Measurements from ENCODE around the gene RPL39.
"Not testable (repeated sequence)": the region's sequence is repeated elsewhere in the genome, so short reads cannot be mapped to it uniquely, and the experiment has no call there.

Gene RPL39

GRCh38 chrX:119791437-119792231 lies at the start of gene RPL39:
RPL39 (minus strand) TSS chrX:119791630; CDS start chrX:119791576, 54 bp downstream.
- peak; percentile 82 for DNase-seq

- no peak for DNase-seq
These were observed 42.5 kb upstream of the RPL39 start for GRCh38 chrX:119833905-119834304.

- no peak for DNase-seq
These were observed 37.0 kb upstream of the RPL39 start for GRCh38 chrX:119828446-119828845.

- DNase-seq = no peak
These were observed 35.0 kb upstream of the RPL39 start for GRCh38 chrX:119826399-119826959.

GRCh38 chrX:119824221-119824620 lies 32.8 kb upstream of the RPL39 start:
- not testable (repeated sequence) for DNase-seq

- DNase-seq = not testable (repeated sequence)
These were observed 30.3 kb upstream of the RPL39 start for GRCh38 chrX:119821703-119822102.

- DNase-seq = no peak
These were observed 25.8 kb upstream of the RPL39 start for GRCh38 chrX:119817130-119817690.

GRCh38 chrX:119816300-119816699 lies 24.9 kb upstream of the RPL39 start:
- DNase-seq = no peak

- no peak for DNase-seq
These were observed 17.8 kb upstream of the RPL39 start for GRCh38 chrX:119809185-119809666.

GRCh38 chrX:119808461-119808860 lies 17.0 kb upstream of the RPL39 start:
- not testable (repeated sequence) for DNase-seq

GRCh38 chrX:119802546-119802945 lies 11.1 kb upstream of the RPL39 start:
- no peak for DNase-seq

GRCh38 chrX:119801253-119802221 lies 10.1 kb upstream of the RPL39 start:
- no peak for DNase-seq

GRCh38 chrX:119790977-119791436 lies 423 bp downstream of the RPL39 start:
- DNase-seq = peak; percentile 50

GRCh38 chrX:119784747-119785446 lies 6.5 kb downstream of the RPL39 start:
- peak; percentile 64 for DNase-seq

GRCh38 chrX:119783026-119783425 lies 8.4 kb downstream of the RPL39 start:
- no peak for DNase-seq

GRCh38 chrX:119778829-119779228 lies 12.6 kb downstream of the RPL39 start:
- DNase-seq = no peak

- DNase-seq = no peak
These were observed 15.8 kb downstream of the RPL39 start for GRCh38 chrX:119775517-119776238.

GRCh38 chrX:119769388-119769787 lies 22.0 kb downstream of the RPL39 start:
- not testable (repeated sequence) for DNase-seq

- DNase-seq = not testable (repeated sequence)
These were observed 23.0 kb downstream of the RPL39 start for GRCh38 chrX:119768436-119768835.

- DNase-seq = no peak
These were observed 27.5 kb downstream of the RPL39 start for GRCh38 chrX:119763836-119764387.

GRCh38 chrX:119763181-119763580 lies 28.2 kb downstream of the RPL39 start:
- DNase-seq = no peak

Measured in stimulated activated CD8-positive, alpha-beta memory T cell treated with anti-CD3 and anti-CD28 coated beads, Interleukin-4, amount 100 ng/mL, for 48 hours (primary cell).